IPS-11a (cell line): ENCODE results near the gene SETBP1.
"Not testable (repeated sequence)": the region's sequence is repeated elsewhere in the genome, so short reads cannot be mapped to it uniquely, and the experiment has no call there.

ENCODE experiments used
- H3K4me3 ChIP-seq: one replicate; pipeline ENCODE4 v1.5.1; 2013; ENCODE audit warnings: low read depth, low read length, control low read depth

Gene SETBP1

GRCh38 chr18:44704135-44704789, 23.6 kb downstream of the SETBP1 start:
- no peak overlapping the region for H3K4me3 ChIP-seq

GRCh38 chr18:44705075-44705675, 24.5 kb downstream of the SETBP1 start:
- no peak overlapping the region for H3K4me3 ChIP-seq

DNA sequence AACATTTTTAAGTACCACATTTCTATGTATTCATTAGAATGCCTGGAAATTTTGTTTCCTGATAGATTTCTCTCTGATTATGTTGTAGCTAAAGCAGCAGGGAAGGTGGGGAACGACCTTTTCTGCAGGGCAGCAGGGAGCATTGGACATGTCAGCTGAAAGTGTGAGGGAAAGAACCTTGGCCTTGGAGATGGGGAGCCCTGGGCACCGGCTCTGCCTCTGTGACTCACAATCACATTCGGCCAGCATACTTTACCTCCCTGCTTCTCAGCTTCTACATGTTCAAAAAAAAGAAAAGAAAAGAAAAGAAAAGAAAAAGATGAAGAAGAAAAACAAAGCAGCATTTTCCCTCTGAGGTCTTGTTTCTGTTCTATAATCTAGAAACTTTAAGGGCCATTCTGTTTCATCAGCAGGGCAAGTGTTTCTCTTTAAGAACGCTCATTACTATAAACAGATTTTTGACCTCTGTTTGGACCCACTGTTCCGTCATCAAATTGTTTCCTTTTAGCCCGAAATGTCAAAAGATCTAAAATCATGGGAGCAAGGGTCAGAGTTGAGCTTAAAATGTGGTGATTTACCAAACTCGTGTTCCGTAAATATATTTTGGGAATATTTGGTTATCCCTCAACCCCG, 27.9 kb downstream of the SETBP1 start:
- no peak overlapping the region for H3K4me3 ChIP-seq

- no peak overlapping the region for H3K4me3 ChIP-seq
Measured at GRCh38 chr18:44709307-44710126, 28.8 kb downstream of the SETBP1 start.

DNA sequence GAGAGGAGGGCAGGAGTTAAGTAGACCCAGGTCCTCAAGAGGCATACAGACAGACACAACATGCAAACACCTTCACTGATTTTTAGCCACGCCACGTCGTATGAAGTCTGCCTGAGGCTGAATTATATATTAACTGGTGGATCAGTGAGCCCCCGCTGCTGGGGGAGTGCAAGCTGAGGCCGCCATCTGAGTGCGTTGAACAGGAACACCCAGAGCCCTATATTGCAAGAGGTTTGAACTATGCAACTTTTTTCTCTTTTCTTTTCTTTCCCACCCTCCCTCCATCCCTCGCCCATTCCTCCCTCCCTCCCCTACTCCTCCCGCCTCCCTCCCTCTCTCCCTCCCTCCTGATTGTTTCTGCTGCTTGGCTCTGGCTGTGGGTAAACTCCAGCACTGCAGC, 30.2 kb downstream of the SETBP1 start:
- no peak overlapping the region for H3K4me3 ChIP-seq

DNA sequence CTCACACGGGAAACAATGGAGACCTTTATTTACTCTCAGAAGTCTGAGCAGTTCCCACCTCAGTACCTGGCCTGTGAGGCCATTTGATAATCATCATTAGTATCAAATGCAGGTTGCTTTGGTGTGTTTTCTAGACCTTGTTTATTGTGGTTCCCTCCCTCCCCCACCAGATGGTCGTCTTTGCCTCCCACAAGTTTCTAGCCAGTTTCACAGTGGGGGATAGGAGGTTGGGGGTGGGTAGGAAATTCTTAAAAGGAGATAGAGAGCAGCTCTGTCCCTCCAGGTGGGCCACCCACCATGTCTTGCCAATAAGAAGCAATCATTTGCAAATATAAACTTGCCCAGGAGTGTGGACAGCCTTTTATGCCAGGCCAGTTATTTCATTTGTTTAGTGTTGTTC, 31.3 kb downstream of the SETBP1 start:
- H3K4me3 ChIP-seq, result no peak overlapping the region

- no peak overlapping the region for H3K4me3 ChIP-seq
Measured at GRCh38 chr18:44713435-44713834, 32.7 kb downstream of the SETBP1 start.

- H3K4me3 ChIP-seq, result no peak overlapping the region
Measured at GRCh38 chr18:44714376-44714775, 33.7 kb downstream of the SETBP1 start.

DNA sequence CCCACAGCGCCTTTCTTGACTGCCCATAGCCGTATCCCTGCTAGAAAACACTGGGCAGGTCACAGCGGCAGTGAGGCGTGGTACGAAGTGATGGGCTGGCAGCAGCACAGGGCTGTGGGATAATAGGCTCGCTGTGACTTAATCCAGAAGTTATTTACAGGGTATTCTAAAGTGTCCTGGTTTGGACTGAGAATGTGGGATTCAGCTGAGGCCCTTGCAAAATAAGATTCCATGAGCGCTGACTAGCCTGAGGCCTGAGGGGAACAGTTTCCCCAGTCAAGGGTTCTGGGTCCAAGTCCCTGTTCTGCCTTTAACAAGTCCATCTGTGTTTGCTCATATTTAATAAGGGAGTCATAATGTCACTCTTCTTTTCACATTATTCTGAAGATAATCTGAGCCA, 34.6 kb downstream of the SETBP1 start:
- no peak overlapping the region for H3K4me3 ChIP-seq

GRCh38 chr18:44715842-44716241, 35.2 kb downstream of the SETBP1 start:
- no peak overlapping the region for H3K4me3 ChIP-seq

DNA sequence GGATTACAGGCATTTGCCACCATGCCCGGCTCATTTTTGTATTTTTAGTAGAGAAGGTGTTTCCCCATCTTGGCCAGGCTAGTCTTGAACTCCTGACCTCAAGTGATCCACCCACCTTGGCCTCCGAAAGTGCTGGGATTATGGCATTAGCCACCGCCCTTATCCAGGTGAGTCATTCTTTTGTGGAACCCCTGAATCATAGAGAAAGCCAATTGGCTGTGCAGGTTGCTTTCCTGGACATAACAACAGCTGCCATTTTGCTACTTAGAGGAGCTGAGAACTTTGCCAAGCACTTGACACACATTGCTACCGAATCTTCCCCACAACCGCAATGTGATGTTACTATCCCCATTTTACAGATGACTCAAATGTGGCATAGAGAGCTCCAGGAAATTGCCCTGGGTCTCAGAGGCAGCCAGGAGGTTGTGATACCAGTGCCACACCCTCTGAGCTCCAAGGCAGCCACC, 36.0 kb downstream of the SETBP1 start:
- H3K4me3 ChIP-seq, result no peak overlapping the region

GRCh38 chr18:44719519-44720060, 38.9 kb downstream of the SETBP1 start:
- H3K4me3 ChIP-seq, result no peak overlapping the region

- not testable (repeated sequence) for H3K4me3 ChIP-seq
Measured at GRCh38 chr18:44721748-44722147, 41.1 kb downstream of the SETBP1 start.

DNA sequence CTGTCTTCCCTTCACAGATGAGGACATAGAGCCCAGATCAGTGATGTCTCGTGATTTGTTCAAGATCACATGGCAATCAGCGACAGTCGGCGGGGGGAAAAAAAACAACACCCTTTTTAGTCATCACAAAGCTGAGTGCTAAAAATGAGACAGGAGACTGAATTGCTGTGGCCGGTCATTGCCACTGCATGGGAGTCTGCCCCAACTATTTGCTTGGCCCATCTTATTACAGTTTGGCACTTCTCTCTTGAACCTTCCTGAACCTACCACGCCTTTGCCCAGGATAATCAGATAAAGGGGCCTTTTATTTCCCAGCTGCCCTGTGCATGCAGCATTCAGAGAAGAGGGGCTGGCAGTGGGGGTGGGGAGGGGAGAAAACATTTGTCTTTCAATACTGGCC, 42.7 kb downstream of the SETBP1 start:
- no peak overlapping the region for H3K4me3 ChIP-seq

DNA sequence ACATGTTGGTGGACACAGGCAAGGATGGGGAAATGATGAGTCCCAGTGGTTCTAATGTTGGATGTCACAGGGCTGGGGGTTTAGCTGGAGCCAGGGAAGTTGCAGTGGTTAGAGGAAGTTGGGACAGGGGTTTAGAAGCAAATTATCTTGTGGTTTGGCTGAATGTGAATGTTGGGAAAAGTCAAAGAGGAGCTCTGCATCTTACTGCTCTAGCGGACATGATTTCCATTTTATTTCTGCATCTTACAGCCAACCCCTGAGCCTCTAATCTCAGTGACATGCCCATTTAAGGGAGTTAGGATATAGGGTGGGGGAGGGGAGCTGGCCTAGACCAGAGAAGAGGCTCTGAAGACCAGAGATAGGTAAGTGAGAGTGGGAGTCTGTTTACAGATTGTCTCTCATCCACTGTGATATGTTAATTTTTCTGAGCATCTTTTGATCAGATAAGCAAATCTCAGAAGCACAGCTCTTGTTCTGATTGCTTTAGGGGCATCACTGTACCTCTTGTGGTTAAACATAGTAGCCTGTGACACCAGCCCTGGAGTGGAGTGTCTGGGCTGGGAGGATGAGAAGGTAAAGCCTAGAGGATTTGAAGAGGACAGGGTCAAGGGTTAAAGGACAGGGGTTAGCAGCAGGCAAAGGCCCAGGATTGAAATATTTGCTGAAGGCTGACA, 43.6 kb downstream of the SETBP1 start:
- H3K4me3 ChIP-seq, result no peak overlapping the region

DNA sequence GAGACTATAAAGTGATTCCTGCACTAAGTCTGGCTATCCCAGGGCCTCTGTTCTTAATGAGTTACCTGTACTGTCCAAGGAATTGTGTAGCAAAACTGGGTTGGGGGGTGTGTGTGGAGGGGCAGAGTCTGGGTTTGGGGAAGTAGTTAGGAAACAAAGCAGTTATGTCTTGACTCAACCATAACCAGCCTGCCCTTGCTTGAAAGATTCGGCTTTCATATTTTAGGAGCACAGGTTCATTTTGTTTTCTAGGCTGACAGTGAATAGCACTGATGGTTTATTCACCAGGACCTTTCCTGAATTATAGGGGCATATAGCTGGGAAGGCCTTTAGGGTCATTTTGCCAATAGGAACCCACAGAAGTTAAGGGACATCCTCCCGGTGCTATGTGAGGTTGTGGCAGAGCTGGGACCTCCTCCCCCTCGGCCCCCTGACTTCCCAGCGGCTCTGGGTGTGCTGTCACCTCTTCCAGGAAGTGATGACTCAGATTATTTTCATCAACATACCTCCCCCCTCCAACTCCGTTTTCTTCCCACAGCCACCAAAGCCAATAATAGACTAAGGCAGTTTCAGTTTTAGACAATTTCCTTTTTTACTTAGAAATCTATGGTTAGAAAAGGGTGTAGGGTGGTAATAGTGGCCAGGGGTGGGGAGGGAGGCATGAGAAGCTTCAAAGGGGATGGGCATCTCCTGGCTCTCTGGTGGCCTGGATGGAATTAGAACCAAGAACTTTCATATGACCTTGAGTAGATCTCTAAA, 44.8 kb downstream of the SETBP1 start:
- H3K4me3 ChIP-seq, result no peak overlapping the region

DNA sequence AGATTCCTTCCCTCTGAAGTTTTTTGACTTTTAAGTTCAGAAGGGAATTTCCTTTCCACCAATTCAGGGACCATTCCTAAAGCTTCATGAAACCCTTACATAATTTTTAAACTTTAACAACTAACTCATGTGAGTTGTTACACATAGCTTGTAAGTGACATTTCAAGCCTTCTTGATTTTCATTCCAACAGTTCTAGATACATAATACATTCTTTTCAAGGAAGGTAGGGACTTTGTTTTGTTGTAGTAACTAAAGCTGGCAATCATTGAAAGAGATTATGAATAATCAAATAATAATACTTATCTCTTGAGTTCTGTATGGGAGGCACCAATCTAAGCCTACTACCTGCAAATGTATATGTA, 45.4 kb downstream of the SETBP1 start:
- H3K4me3 ChIP-seq, result no peak overlapping the region

GRCh38 chr18:44727291-44727690, 46.6 kb downstream of the SETBP1 start:
- no peak overlapping the region for H3K4me3 ChIP-seq

GRCh38 chr18:44729631-44730101, 49.0 kb downstream of the SETBP1 start:
- no peak overlapping the region for H3K4me3 ChIP-seq
